Measurements from ENCODE around the gene ACER3.

GRCh38 chr11:76838678-76839068 lies 22.0 kb upstream of the ACER3 start:
- TF ChIP-seq CTCF (IDR thresholded peaks at IDR 0.05; ENCODE audit: poor library complexity, severe bottlenecking) (no peak), SMC3 (conservative IDR thresholded peaks at IDR 0.05; ENCODE audit: poor library complexity) (no peak), REST (IDR thresholded peaks at IDR 0.05; ENCODE audit: borderline replicate concordance) (no peak), EZH2 (IDR thresholded peaks at IDR 0.05; ENCODE audit: borderline replicate concordance, insufficient read depth, low read length, poor library complexity, severe bottlenecking) (no peak), POLR2AphosphoS5 (IDR thresholded peaks at IDR 0.05) (no peak), EP300 (conservative IDR thresholded peaks at IDR 0.05; ENCODE audit: poor library complexity, severe bottlenecking) (no peak), TAF1 (IDR thresholded peaks at IDR 0.05; ENCODE audit: low read depth) (no peak), RAD21 (conservative IDR thresholded peaks at IDR 0.05) (no peak)
